ENCODE data around the gene U2AF1L4. TPM values are rescaled to one million over a fixed set of nuclear protein-coding genes. Genes with fewer than 3 reads are reported as not detected.

U2AF1L4 gene
- total RNA-seq, 4 donors from 2014 or later: 34.8 to 122 (median 44.9) TPM

GRCh38 chr19:35757749-35758608, 12.8 kb upstream of the U2AF1L4 start, which contains the start of gene PROSER3:
Gene PROSER3 (plus strand): TSS chr19:35758176. CDS start chr19:35758216, 40 bp downstream.
- Histone ChIP-seq H3K4me1 (peaks cover 16 to 42% (median 39%) of the 10 kb centered on the region in 4 donors), H3K27me3 (peaks cover 3% of the 10 kb centered on the region), H3K36me3 (peaks cover 0 to 16% (median 0%) of the 10 kb centered on the region in 4 donors), H3K27ac (peak within 1 kb of the TSS; percentile 96 to 99 (median 97)), H3K9me3 (no peaks in the 10 kb centered on the region), H3K4me3 (peak within 1 kb of the TSS; percentile 78 to 96 (median 91))
- peak; percentile 98 for DNase-seq
- intact Hi-C loops (cut with DNase I; ENCODE audit: low total_unique reads) (no loop called here), in situ Hi-C loops (cut with MboI; ENCODE audit: low pct_ligation_motif_present in 1 of 4, low pct_unique_long_range_greater_than_20kb in 1 of 4, low sequenced_read_pairs in 3 of 4) (no loop called here)
- WGBS, 2 donors (ENCODE audit: low coverage in 1 of 2): 0% methylated on average over 5 to 53 of the region's 53 CpGs
- peak; percentile 85 for TF ChIP-seq POLR2A (IDR thresholded peaks at IDR 0.05)
- TF ChIP-seq CTCF (IDR thresholded peaks at IDR 0.05): no peak
- peak; percentile 58 to 92 (median 84) for TF ChIP-seq POLR2AphosphoS5 (IDR thresholded peaks at IDR 0.05)
- no peak for TF ChIP-seq EP300 (IDR thresholded peaks at IDR 0.05; ENCODE audit: low read depth)

- Histone ChIP-seq H3K4me1 (peaks cover 16 to 42% (median 39%) of the 10 kb centered on the region in 4 donors), H3K27ac (peak overlapping the region; percentile 96 to 99 (median 97)), H3K36me3 (peaks cover 0 to 20% (median 3%) of the 10 kb centered on the region in 4 donors), H3K9me3 (no peaks in the 10 kb centered on the region), H3K27me3 (peaks cover 3% of the 10 kb centered on the region), H3K4me3 (peak overlapping the region in 3 of 4 donors; percentile 78 to 92 (median 90))
- WGBS, 2 donors (ENCODE audit: low coverage in 1 of 2): 16% methylated on average over 15 of the region's 19 CpGs; no CpG with 5 or more reads in 1 of the 2 donors
- intact Hi-C loops (cut with DNase I; ENCODE audit: low total_unique reads): no loop called here
- TF ChIP-seq POLR2AphosphoS5 (IDR thresholded peaks at IDR 0.05) (peak; percentile 61 to 81 (median 77)), CTCF (IDR thresholded peaks at IDR 0.05) (no peak), EP300 (IDR thresholded peaks at IDR 0.05; ENCODE audit: low read depth) (peak; percentile 83)
- peak; percentile 74 for DNase-seq
- in situ Hi-C loops (cut with MboI; ENCODE audit: low pct_ligation_motif_present in 1 of 4, low pct_unique_long_range_greater_than_20kb in 1 of 4, low sequenced_read_pairs in 3 of 4): no loop called here
Observed at GRCh38 chr19:35757231-35757748, 12.1 kb upstream of the U2AF1L4 start.

GRCh38 chr19:35756377-35757230, 11.4 kb upstream of the U2AF1L4 start, which contains the start of gene HSPB6:
Gene HSPB6 (minus strand): TSS chr19:35757029. CDS start chr19:35757008, 21 bp downstream.
- TF ChIP-seq POLR2AphosphoS5 (IDR thresholded peaks at IDR 0.05) (peak; percentile 65 to 89 (median 81)), EP300 (IDR thresholded peaks at IDR 0.05; ENCODE audit: low read depth) (no peak), POLR2A (IDR thresholded peaks at IDR 0.05) (peak; percentile 69), CTCF (IDR thresholded peaks at IDR 0.05) (no peak)
- DNase-seq: peak; percentile 42

More at GRCh38 chr19:35756377-35757230, 11.4 kb upstream of the U2AF1L4 start, which contains the start of gene HSPB6:
- Histone ChIP-seq H3K36me3 (peaks cover 0 to 14% (median 3%) of the 10 kb centered on the region in 4 donors), H3K4me1 (peaks cover 16 to 42% (median 39%) of the 10 kb centered on the region in 4 donors), H3K9me3 (no peaks in the 10 kb centered on the region), H3K27me3 (peaks cover 3% of the 10 kb centered on the region), H3K4me3 (peak within 1 kb of the TSS; percentile 50 to 92 (median 84)), H3K27ac (peak within 1 kb of the TSS; percentile 96 to 99 (median 97))
- in situ Hi-C loops (cut with MboI; ENCODE audit: low pct_ligation_motif_present in 1 of 4, low pct_unique_long_range_greater_than_20kb in 1 of 4, low sequenced_read_pairs in 3 of 4) (no loop called here), intact Hi-C loops (cut with DNase I; ENCODE audit: low total_unique reads) (no loop called here)
- WGBS, 2 donors (ENCODE audit: low coverage in 1 of 2): 18 to 23% methylated on average over 5 to 51 of the region's 52 CpGs

All from transverse colon (tissue), 4 donors.